GM06990 (cell line): ENCODE results near the gene TMEM11.

Source experiments
- DNase-seq: peaks from one replicate; pipeline ENCODE4 v3.0.0-alpha.2; 2011; ENCODE audit not compliant: insufficient read length; ENCODE audit errors: extremely low read depth
- H3K27me3 ChIP-seq: replicated peaks from 2 replicates; pipeline ENCODE4 v1.6.0; 2011; ENCODE audit warnings: low read length; ENCODE audit not compliant: control insufficient read depth, insufficient read depth
- H3K36me3 ChIP-seq: 2 replicates; pipeline ENCODE4 v1.5.1; 2011; ENCODE audit warnings: low read length; ENCODE audit not compliant: control insufficient read depth, insufficient read depth
- H3K4me3 ChIP-seq: replicated peaks from 2 replicates; pipeline ENCODE4 v1.5.1; 2011; ENCODE audit warnings: low read depth, mild to moderate bottlenecking, control low read depth, low read length
- CTCF ChIP-seq: IDR thresholded peaks from 2 replicates; pipeline ENCODE4 v1.5.1; 2011; ENCODE audit warnings: low read length, control low read depth, mild to moderate bottlenecking, inconsistent platforms; ENCODE audit not compliant: insufficient read depth, poor library complexity, severe bottlenecking

Gene TMEM11

DNA sequence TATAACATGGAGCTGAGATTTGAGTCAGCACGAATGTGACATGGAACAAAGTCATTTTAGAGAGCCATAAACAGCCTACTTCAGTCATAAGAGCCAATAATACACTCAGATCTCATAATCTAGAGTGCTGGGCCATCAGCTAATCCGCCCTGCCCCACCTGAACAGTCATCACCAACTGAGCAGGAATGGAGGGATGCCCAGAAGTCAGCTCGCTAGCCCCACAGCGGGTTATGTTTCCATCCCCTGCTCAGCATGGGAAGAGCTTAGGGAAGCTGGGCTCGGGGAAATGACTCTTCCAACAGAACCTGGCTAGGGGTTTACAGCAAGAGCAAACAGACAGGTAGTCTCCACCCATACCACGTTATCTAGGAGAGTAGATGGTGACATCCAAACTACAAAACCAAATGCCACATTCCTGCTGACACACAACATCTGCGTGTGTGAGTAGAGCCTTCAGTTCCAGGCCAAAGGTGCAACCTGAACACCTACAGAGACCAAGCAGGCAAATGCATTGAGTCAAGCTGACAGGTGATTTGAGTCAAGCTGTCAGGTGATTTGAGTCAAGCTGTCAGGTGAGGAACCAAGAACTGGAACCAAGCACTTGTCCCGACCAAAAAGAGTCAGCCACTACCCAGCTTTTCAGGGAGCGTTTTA, 2.0 kb downstream of the TMEM11 start:
- no peak for DNase-seq

DNA sequence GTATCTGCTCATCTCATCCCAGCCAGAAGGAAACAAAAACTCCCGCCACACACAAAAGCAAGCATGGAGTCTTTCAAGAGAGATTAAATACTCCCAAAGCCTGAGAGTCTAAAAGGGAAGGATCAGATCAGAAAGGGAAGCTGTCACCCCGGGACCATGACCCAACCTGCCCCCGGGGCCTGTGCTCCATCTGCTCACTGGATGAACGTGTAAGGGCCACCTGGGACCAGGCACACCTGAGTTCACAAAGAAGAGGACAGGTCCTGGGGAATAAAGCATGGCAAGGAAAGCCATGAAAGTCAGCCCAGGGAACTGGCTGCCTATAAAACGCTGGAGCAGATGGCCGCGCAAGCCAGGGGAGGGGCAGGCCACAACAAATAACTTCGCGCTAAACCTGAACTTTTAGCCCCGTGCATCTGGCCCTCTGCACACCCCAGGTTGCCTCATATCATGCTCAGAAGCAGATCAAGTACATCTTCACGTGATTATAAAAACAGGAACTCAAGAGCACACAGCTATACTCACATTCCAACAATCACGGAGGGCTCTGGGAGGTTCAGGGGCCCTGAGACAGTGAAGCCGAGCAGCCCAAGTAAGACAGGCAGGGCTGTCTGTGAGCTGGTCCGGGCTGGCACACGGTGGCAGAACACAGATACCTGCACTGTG, 3.4 kb downstream of the TMEM11 start:
- DNase-seq: no peak
- Histone ChIP-seq H3K4me3 (no peak overlapping the region), H3K36me3 (peaks cover 20% of the 10 kb centered on the region), H3K27me3 (no peaks in the 10 kb centered on the region)
- TF ChIP-seq CTCF: no peak

More for the DNA sequence above, 2.0 kb downstream of the TMEM11 start:
- Histone ChIP-seq H3K4me3 (peak overlapping the region; percentile 93), H3K27me3 (no peaks in the 10 kb centered on the region), H3K36me3 (peaks cover 20% of the 10 kb centered on the region)
- TF ChIP-seq CTCF: no peak

GRCh38 chr17:21209511-21210175, 4.3 kb downstream of the TMEM11 start:
- Histone ChIP-seq H3K27me3 (no peaks in the 10 kb centered on the region), H3K4me3 (no peak overlapping the region), H3K36me3 (peaks cover 20% of the 10 kb centered on the region)
- no peak for DNase-seq
- TF ChIP-seq CTCF: no peak

GRCh38 chr17:21208352-21208751, 5.6 kb downstream of the TMEM11 start:
- H3K4me3 ChIP-seq: no peak overlapping the region
- no peak for TF ChIP-seq CTCF
- no peaks in the 10 kb centered on the region for H3K27me3 ChIP-seq
- H3K36me3 ChIP-seq: peaks cover 20% of the 10 kb centered on the region
- no peak for DNase-seq

DNA sequence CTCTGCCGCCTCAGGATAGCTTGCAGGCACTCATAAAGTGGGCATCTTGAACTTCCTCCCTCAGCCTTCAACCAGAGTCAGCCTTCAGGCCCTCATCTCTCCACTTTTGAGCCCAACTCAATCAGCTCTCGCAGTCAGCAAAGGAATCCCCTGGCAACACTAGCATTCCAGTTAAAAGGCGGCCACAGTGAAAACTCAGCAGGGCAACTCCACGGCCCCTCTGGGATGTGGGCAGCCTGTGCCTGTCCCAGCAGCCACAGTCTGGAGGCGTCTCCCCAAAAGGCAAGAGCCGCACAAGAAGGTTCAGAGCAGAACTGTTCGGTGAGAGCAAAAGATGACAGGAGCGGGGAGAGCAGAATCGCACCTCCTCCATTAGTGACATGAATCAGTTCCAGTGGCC, 9.0 kb downstream of the TMEM11 start:
- TF ChIP-seq CTCF: no peak
- no peak for DNase-seq
- peaks cover 7% of the 10 kb centered on the region for H3K36me3 ChIP-seq
- no peaks in the 10 kb centered on the region for H3K27me3 ChIP-seq
- H3K4me3 ChIP-seq: no peak overlapping the region
